COLO668 (cell line): ENCODE results near the gene GDPD5.
A peak's percentile ranks its signal among the peaks of the same experiment; 100 is the strongest.

Experiments used
- DNase-seq: peaks from one replicate; lab custom pipeline; 2025; ENCODE audit not compliant: unreplicated experiment; lab: John Stamatoyannopoulos, UW

The GDPD5 gene

DNA sequence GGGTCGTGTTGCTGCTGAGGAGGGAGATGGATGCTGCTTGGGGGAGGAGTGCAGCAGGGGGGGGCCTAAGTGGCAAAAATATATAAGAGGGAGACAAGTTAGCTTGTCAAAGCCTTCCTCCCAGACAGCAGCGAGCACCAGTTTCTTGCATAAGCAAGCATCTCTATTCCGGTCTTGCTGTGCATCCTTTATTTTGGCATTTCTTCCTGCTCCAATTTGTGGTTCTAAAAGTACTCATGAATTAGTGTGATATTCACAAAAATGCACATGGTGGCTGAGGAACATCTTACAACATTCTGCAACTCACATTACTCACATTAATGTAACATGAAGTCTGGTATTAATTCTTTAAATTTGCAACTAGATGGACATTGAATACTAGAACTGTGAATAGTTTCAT, 32.1 kb downstream of the GDPD5 start:
- no peak for DNase-seq

GRCh38 chr11:75492181-75492820, 33.4 kb downstream of the GDPD5 start:
- peak; percentile 2 for DNase-seq

- DNase-seq: no peak
Observed at GRCh38 chr11:75491465-75491864, 34.3 kb downstream of the GDPD5 start.

DNA sequence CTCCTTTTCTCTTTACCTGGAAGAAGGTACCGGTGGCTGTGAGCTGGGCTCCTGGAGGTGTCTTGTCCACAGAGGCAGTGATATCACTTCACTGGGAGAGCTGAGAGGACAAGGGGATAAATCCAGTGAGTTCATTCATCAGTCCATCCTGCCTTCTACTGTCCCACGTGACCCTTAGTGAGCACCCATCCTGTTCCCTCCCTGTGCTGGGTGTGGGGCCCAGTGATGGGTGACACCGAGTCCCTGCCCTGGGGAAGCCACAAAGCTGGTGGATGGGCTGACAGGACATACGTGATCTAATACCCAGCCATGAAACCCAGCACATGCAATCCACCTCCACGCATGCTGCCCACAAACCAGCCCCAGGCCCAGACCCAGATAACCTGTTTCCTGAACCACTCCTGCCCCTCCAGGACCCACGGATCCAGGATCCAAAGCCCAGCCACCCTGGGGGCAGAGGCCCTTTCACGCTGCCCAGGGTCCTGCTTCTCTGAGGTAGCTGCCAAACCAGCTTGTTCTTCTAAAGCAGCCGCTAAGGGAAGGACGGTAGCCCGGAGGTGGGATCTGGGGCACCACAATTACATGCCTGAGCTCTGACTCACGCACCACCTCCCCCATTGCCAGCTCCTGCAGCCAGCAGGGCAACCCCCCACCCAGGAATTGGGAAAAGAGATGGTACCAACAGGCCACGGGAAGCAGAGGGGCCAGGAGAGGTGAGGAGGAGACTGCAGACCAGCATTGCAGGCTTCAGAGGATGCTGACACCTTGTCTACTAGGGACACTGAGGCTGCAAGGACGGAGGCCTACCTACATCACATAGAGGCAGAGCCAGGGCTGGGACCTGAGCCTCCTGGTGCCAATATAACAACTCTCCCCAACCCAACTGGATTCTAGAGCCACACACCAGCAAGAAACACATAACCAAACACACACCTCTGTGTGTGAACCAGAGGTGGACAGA, 35.2 kb downstream of the GDPD5 start:
- DNase-seq: no peak

DNA sequence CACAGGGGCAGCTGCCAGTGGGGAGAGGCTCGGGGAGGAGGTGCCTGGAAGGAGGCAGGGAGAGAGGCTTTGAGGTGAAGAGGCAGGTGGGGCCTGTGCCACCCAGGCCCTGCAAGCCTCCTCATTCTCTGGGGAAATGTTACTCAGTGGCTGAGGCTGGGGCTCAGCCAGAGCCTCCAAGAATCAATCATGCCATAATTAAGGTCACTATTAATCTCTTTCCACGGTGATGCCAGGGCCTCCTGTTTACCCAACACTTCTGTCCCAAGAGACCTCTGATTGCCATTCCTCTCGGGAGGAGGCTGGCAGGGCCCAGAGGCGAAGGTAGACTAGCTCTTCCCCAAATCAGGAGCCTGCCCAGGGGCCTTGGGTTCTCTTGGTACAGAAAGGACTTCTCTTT, 38.4 kb downstream of the GDPD5 start:
- no peak for DNase-seq

DNA sequence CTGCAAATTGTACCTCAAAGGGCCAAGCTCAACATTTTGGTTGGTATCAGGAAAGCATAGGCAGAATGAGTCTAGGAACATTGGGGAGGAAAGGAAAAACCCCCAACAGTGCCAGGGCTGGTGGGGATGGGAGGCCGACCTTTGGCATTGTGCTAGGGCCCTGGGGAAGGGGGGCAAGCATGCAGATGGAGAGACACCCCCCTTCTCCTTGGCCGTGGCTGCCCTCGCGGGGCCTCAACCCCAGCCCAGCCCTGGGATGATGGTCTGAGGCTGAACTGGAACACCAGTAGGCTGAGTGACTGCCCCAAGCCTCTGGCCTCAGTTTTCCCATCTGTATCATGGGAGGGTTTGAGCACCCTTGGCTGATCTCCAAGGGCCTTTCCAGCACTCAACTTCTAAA, 40.0 kb downstream of the GDPD5 start:
- no peak for DNase-seq

- DNase-seq: no peak
Observed at GRCh38 chr11:75482931-75483469, 42.7 kb downstream of the GDPD5 start.

DNA sequence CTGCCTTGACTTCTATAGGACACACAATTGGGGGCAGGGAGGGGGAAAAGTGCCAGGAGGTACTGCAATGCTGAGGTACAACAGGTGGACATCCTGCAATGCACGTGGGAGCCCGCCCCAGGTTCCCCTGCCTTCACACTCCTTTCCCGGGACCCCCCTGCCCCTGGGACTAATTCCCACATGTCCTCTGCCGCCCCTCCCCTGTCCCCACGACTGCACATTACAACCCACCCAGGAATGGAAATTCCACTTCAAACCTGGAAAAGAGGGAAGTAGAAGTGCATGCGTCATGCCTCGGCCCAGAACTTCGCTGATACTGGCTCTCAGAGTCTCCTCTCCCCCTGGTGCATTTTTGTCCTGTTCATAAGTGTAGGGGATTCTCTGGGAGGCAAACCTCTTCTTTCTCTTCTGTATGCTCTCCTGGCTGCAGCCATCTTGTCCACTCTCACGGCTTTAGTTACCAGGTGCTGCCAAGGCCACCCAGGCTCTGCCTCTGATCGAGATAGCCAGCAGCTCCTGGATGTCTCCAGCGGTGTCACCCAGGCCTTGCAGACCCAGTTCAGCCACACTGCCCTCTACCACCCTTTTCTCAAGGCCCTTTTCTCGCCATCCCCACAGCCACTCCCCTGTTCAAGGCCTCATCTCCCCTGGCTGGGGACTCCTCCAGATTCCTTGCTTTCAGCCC, 43.7 kb downstream of the GDPD5 start:
- no peak for DNase-seq

GRCh38 chr11:75481223-75481921, 44.4 kb downstream of the GDPD5 start:
- no peak for DNase-seq

DNA sequence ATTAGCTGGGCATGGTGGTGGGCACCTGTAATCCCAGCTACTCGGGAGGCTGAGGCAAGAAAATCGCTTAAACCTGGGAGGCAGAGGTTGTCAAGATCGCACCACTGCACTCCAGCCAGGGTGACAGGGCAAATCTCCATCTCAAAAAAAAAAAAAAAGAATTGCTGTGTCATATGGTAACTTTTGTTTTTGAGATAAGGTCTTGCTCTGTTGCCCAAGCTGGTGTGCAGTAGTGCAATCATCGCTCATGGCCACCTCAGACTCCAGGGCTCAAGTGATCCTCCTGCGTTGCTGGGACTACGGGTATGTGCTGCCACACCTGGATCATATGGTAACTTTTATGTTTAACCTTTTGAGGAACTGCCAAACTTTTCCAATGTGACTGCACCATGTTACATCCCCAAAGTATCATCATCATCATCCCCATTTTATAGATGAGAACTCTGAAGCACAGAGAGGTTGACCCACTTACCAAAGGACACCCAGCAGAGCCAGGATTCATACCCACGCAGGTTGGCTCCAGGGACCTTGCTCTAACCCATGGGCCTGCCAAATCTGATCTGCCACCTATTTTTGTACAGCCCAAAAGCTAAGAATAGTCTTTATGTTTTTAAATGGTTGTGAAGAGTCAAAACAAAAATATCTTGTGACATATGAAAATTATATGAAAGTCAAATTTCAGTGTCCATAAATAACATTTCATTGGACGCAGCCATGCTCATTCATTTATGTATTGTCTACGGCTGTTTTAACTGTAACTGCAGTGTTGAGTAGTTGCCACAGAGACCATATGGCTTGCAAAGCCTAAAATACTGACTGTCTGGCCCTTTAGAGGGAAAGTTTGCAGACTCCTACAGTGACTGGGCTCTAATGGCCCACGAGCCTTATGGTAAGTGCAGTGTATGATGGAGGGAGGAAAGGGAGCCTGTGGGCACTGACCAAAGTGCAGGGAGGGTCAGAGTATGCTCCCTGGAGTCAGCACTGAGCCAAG, 45.3 kb downstream of the GDPD5 start:
- DNase-seq: no peak

DNA sequence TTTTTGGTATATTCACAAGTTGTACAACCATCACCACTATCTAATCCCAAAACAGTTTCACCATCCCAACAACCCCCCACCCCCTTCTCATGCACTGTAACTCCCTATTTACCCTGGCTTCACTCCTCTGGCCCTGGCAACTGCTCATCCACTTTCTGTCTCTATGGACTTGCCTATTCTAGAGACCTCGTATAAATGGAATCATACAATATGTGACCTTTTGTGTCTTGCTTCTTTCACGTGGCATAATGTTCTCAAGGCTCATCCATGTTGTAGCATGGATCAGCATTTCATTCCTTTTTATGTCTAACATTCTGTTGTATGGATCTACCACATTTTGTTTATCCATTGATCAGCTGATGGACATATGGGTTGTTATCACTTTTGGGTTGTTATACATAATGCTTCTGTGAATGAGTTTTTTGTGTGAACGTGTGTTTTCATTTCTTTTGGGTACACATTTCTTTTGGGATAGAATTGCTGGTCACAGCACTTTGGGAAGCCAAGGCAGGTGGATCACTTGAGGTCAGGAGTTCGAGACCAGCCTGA, 46.1 kb downstream of the GDPD5 start:
- no peak for DNase-seq

GRCh38 chr11:75478783-75479596, 46.8 kb downstream of the GDPD5 start:
- DNase-seq: peak; percentile 7

DNA sequence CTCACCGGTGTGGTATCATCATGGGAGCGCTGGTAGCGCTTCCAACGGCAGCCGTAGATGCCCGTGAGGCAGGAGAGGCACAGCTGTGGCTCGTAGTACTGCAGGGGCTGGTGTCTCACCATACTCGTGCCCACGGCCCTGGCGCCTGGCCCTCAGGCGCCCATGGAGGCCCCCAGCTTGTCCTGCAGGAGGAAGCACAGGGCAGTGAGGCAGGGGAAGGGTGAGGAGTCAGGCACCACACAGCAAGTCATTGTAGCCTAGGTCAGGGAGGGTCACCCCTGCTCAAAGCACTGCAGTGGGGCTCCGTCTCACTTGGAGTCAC, 48.2 kb downstream of the GDPD5 start:
- DNase-seq: no peak

DNA sequence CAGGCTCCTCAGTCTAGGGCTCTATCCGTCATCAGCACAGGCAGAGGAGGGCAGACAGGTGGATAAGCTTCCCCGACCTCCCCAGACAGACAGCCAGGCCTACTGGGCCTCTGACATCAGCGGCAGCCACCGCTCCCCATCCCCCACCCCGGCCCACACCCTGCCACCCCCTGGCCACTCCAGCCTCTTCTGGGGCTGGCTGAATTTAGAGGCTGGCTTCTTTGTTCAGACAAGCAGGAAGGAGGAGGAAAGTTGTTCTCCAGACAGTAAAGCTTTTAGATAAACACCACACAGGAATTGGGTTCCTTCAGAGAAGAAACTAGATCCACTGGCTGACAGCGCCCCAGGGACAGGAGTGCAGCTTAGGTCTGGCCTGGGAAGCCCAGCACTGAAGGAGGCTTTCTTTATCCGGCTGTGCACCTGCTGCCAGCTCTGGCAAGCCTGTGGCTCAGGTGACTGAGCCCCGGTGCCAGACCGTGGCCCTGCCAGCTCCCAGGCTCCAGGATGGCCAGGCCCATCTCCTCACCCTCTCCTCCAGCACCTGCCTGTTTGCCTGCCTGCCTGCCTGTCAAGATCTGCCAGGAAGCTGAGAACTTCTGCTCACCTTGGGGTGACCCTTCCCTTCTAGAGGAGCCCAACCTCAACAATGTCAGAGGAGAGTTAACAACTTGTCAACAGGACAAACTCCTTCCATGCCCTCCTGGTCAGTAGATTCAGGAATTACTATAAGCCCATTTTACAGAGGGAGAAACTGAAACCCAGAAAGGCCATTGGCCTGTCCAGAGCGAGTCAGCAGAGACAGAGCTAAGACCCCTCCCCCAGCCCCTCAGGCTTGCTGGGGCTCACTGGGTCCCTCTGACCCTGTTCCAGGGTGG, 48.8 kb downstream of the GDPD5 start:
- peak; percentile 61 for DNase-seq

DNA sequence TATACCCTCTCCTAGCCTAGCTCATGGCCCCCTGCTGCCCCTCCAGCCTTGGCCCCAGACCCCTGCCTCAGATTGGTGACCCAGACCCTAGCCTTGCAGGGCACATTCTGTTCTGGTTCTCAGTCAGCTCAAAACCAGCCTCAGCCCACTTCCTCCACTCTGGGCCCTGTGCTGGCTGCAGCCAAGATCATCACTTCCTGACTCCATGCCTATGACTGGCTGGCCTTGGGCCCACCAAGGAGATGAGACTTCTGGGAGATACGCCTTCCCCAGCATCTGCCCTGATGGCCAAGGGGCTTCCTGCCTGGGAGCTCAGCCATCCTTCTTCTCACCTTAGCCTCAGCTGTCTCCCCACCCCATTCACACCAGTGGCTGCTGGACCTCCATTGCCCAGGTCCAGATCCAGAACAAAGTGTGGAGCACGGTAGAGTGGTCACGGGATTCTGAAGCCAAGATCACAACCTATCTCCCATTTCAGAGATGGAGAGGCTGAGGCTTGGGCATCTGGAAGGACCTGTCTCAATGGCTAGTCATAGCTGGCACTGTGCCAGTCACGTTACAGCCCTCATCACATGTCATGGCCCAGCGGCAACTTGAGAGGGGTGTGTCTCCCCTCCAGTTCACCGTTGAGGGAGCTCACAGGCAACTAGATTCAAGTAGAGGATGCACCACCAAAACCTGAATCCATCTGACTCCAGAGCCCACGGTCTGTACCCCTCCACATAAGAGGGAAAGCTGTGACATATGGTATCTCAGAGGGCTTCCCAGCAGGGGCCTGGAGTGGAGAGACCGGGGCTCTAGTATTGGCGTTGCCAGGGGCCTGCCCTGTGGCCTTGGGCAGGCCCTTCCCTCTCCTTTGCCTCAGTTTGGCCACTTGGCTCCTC, 49.7 kb downstream of the GDPD5 start:
- peak; percentile 64 for DNase-seq

- DNase-seq: no peak
Observed at GRCh38 chr11:75474878-75475766, 50.6 kb downstream of the GDPD5 start.
